Measurements from ENCODE around the gene PTPDC1.

PTPDC1 gene

GRCh38 chr9:94096819-94097577 lies 12.7 kb downstream of the PTPDC1 start:
- H3F3A ChIP-seq (ENCODE audit: insufficient read depth): no peaks in the 10 kb centered on the region
- no peak overlapping the region for H3K4me2 ChIP-seq (ENCODE audit: low read depth, low read length, poor library complexity, severe bottlenecking)

GRCh38 chr9:94097788-94098414 lies 13.6 kb downstream of the PTPDC1 start:
- no peak overlapping the region for H2AFZ ChIP-seq (ENCODE audit: low read depth, low read length, severe bottlenecking)
- H3K9me2 ChIP-seq (replicated peaks; ENCODE audit: insufficient read depth, low read length): no peaks in the 10 kb centered on the region
- no peak overlapping the region for H3K27ac ChIP-seq (ENCODE audit: low read depth, low read length)
- H4K20me1 ChIP-seq (ENCODE audit: low read depth, low read length): no peaks in the 10 kb centered on the region
- no peak for TF ChIP-seq EZH2phosphoT487 (conservative IDR thresholded peaks at IDR 0.05; ENCODE audit: low read length)
- TF ChIP-seq, protein P1, sequence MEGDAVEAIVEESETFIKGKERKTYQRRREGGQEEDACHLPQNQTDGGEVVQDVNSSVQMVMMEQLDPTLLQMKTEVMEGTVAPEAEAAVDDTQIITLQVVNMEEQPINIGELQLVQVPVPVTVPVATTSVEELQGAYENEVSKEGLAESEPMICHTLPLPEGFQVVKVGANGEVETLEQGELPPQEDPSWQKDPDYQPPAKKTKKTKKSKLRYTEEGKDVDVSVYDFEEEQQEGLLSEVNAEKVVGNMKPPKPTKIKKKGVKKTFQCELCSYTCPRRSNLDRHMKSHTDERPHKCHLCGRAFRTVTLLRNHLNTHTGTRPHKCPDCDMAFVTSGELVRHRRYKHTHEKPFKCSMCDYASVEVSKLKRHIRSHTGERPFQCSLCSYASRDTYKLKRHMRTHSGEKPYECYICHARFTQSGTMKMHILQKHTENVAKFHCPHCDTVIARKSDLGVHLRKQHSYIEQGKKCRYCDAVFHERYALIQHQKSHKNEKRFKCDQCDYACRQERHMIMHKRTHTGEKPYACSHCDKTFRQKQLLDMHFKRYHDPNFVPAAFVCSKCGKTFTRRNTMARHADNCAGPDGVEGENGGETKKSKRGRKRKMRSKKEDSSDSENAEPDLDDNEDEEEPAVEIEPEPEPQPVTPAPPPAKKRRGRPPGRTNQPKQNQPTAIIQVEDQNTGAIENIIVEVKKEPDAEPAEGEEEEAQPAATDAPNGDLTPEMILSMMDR (IDR thresholded peaks at IDR 0.05; ENCODE audit: insufficient read depth, low read length, poor library complexity, severe bottlenecking): no peak
- H3K9me3 ChIP-seq (ENCODE audit: insufficient read depth, low read length): no peaks in the 10 kb centered on the region
- H3K9ac ChIP-seq (ENCODE audit: low read length): no peak overlapping the region
- H3K4me2 ChIP-seq (ENCODE audit: low read depth, low read length, poor library complexity, severe bottlenecking): no peak overlapping the region
- no peaks in the 10 kb centered on the region for H3K27me3 ChIP-seq (ENCODE audit: low read length)
- H3K36me3 ChIP-seq (ENCODE audit: low read length): no peaks in the 10 kb centered on the region
- H3K79me2 ChIP-seq (ENCODE audit: insufficient read depth, low read length): no peaks in the 10 kb centered on the region
- H3F3A ChIP-seq (ENCODE audit: insufficient read depth): no peaks in the 10 kb centered on the region
- no peak overlapping the region for H3K4me3 ChIP-seq (ENCODE audit: insufficient read depth, low read length, poor library complexity, severe bottlenecking)

More at GRCh38 chr9:94096819-94097577, 12.7 kb downstream of the PTPDC1 start:
- Histone ChIP-seq H3K27ac (ENCODE audit: low read depth, low read length) (no peak overlapping the region), H3K79me2 (ENCODE audit: insufficient read depth, low read length) (no peaks in the 10 kb centered on the region), H4K20me1 (ENCODE audit: low read depth, low read length) (no peaks in the 10 kb centered on the region), H3K9me2 (replicated peaks; ENCODE audit: insufficient read depth, low read length) (no peaks in the 10 kb centered on the region), H3K4me3 (ENCODE audit: insufficient read depth, low read length, poor library complexity, severe bottlenecking) (no peak overlapping the region), H3K27me3 (ENCODE audit: low read length) (no peaks in the 10 kb centered on the region), H3K9ac (ENCODE audit: low read length) (no peak overlapping the region), H2AFZ (ENCODE audit: low read depth, low read length, severe bottlenecking) (no peak overlapping the region), H3K9me3 (ENCODE audit: insufficient read depth, low read length) (no peaks in the 10 kb centered on the region), H3K36me3 (ENCODE audit: low read length) (no peaks in the 10 kb centered on the region)
- TF ChIP-seq, protein P1 (IDR thresholded peaks at IDR 0.05; ENCODE audit: insufficient read depth, low read length, poor library complexity, severe bottlenecking): no peak
- TF ChIP-seq EZH2phosphoT487 (conservative IDR thresholded peaks at IDR 0.05; ENCODE audit: low read length): no peak

GRCh38 chr9:94100152-94100879 lies 16.1 kb downstream of the PTPDC1 start:
- Histone ChIP-seq H3K27me3 (ENCODE audit: low read length) (no peaks in the 10 kb centered on the region), H3F3A (ENCODE audit: insufficient read depth) (no peaks in the 10 kb centered on the region), H3K4me3 (ENCODE audit: insufficient read depth, low read length, poor library complexity, severe bottlenecking) (no peak overlapping the region), H3K9me2 (replicated peaks; ENCODE audit: insufficient read depth, low read length) (no peaks in the 10 kb centered on the region), H3K4me2 (ENCODE audit: low read depth, low read length, poor library complexity, severe bottlenecking) (no peak overlapping the region), H3K79me2 (ENCODE audit: insufficient read depth, low read length) (no peaks in the 10 kb centered on the region), H3K36me3 (ENCODE audit: low read length) (no peaks in the 10 kb centered on the region), H4K20me1 (ENCODE audit: low read depth, low read length) (no peaks in the 10 kb centered on the region), H2AFZ (ENCODE audit: low read depth, low read length, severe bottlenecking) (no peak overlapping the region), H3K9ac (ENCODE audit: low read length) (no peak overlapping the region), H3K27ac (ENCODE audit: low read depth, low read length) (no peak overlapping the region), H3K9me3 (ENCODE audit: insufficient read depth, low read length) (no peaks in the 10 kb centered on the region)
- TF ChIP-seq, protein P1 (IDR thresholded peaks at IDR 0.05; ENCODE audit: insufficient read depth, low read length, poor library complexity, severe bottlenecking): no peak

Data from SU-DHL-6 (cell line).